Transverse colon (tissue), 3 donors: ENCODE results near the gene FOXP2.

ENCODE experiments used
- CTCF ChIP-seq, 5 experiments: fragments of 200-600 bp in 3 of 5; fragments of 450-650 bp in 2 of 5; sonication (generic) in 3 of 5; IDR thresholded peaks; 1 replicate in 2 of 5; 2 replicates in 3 of 5; pipeline ENCODE4 v1.5.1; 2016 to 2017; ENCODE audit warnings: antibody characterized with exemption in 5 of 5, inconsistent platforms in 3 of 5, mild to moderate bottlenecking in 2 of 5, moderate library complexity in 1 of 5
- EP300 ChIP-seq: sonication (generic); formaldehyde crosslinking; IDR thresholded peaks from one replicate; pipeline ENCODE4 v1.6.1; 2017; ENCODE audit warnings: antibody characterized with exemption, low read depth
- POLR2A ChIP-seq: fragments of 450-650 bp; IDR thresholded peaks from one replicate; pipeline ENCODE4 v1.6.1; 2016; ENCODE audit warnings: antibody characterized with exemption, mild to moderate bottlenecking, moderate library complexity

GRCh38 chr7:114533131-114533530 lies 118.5 kb downstream of the FOXP2 start:
- no peak for TF ChIP-seq EP300
- no peak for TF ChIP-seq CTCF (IDR thresholded peaks at IDR 0.05)
- TF ChIP-seq POLR2A, result no peak
